ENCODE results near the gene TTLL3.

TTLL3 gene

DNA sequence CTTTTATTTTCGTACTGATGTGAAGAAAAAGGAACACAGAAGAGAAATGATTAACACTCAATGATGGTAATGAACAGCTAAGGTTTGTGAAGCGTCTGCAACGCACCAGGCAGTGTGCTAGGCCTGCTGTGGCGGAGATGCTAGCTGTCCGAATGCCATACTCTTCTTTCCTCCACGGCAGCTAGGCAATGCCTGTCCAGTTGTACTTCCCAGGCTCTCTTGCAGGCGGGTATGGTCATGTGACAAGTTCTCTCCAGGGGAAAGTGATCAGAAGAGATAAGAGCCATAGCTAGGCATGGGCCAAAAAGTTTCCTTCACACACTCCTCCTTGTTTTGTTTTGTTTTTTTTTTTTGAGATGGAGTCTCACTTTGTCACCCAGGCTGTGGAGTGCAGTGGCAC lies 24.5 kb upstream of the TTLL3 start:
- no peak for DNase-seq
- Histone ChIP-seq H3K4me2 (ENCODE audit: low read length, poor library complexity, severe bottlenecking) (no peak overlapping the region), H3K4me1 (ENCODE audit: control insufficient read depth, insufficient read depth, low read depth, low read length) (no peaks in the 10 kb centered on the region), H3K27ac (ENCODE audit: low read length, poor library complexity, severe bottlenecking) (no peak overlapping the region), H3K9ac (ENCODE audit: low read length) (no peak overlapping the region), H3K27me3 (ENCODE audit: control insufficient read depth in 1 of 2, insufficient read depth in 1 of 2, low read length in 2 of 2) (no peaks in the 10 kb centered on the region), H2BK5ac (ENCODE audit: low read depth, low read length, poor library complexity, severe bottlenecking) (no peak overlapping the region), H3K9me3 (ENCODE audit: control insufficient read depth, low read length) (no peaks in the 10 kb centered on the region), H2AFZ (ENCODE audit: low read depth, low read length) (no peak overlapping the region), H2BK12ac (ENCODE audit: low read length in 2 of 2) (no peak overlapping the region), H2AK5ac (ENCODE audit: low read length, severe bottlenecking) (no peak overlapping the region), H3K79me1 (replicated peaks; ENCODE audit: low read length, poor library complexity, severe bottlenecking) (peaks cover 19% of the 10 kb centered on the region), H2BK120ac (ENCODE audit: low read depth, low read length) (no peak overlapping the region), H4K8ac (ENCODE audit: low read length) (no peak overlapping the region), H3K4me3 (ENCODE audit: insufficient read depth in 1 of 2, low read depth in 1 of 2, low read length in 2 of 2) (no peak overlapping the region), H3K4ac (ENCODE audit: low read depth in 1 of 2, low read length in 2 of 2) (no peak overlapping the region), H3K23ac (ENCODE audit: low read length in 2 of 2) (no peak overlapping the region), H3K14ac (ENCODE audit: low read length in 2 of 2) (no peak overlapping the region), H3K18ac (ENCODE audit: low read depth in 1 of 2, low read length in 2 of 2) (no peak overlapping the region), H4K91ac (ENCODE audit: low read length) (no peak overlapping the region), H2BK15ac (ENCODE audit: low read depth, poor library complexity, severe bottlenecking) (no peak overlapping the region), H3K36me3 (ENCODE audit: control insufficient read depth in 1 of 2, insufficient read depth in 2 of 2, low read depth in 1 of 2, low read length in 2 of 2) (peaks cover 50 to 84% of the 10 kb centered on the region in 2 experiments)
- 95% methylated on average over 6 of the region's 7 CpGs for WGBS

DNA sequence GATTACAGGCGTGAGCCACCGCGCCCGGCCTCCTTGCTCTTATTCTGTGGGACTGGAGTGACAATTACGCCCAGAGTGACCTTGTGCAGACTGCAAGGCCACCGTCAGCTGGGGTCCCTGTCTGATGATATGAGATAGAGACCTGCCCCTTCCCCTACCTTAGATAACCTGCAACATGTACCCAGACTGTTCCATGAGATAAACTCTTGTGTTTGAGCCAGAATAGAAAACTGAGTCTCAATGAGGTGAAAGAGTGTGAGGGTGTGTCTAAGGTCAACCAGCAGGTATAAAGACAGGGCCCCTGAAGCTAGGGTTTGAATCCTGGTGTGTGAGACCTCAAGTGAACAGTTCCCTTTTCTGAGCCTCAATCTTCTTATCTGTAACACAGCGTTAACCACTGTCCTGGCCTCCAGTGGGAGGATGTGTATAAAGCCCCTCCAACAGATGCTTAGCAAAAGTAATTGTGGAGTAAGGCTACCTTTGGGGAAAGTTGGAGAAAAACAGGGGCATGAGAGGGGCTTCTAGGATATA lies 23.8 kb upstream of the TTLL3 start:
- Histone ChIP-seq H4K8ac (ENCODE audit: low read length) (no peak overlapping the region), H2BK15ac (ENCODE audit: low read depth, poor library complexity, severe bottlenecking) (no peak overlapping the region), H2BK5ac (ENCODE audit: low read depth, low read length, poor library complexity, severe bottlenecking) (no peak overlapping the region), H3K14ac (ENCODE audit: low read length in 2 of 2) (no peak overlapping the region), H3K18ac (ENCODE audit: low read depth in 1 of 2, low read length in 2 of 2) (no peak overlapping the region), H3K27me3 (ENCODE audit: control insufficient read depth in 1 of 2, insufficient read depth in 1 of 2, low read length in 2 of 2) (no peaks in the 10 kb centered on the region), H3K4me2 (ENCODE audit: low read length, poor library complexity, severe bottlenecking) (no peak overlapping the region), H3K27ac (ENCODE audit: low read length, poor library complexity, severe bottlenecking) (no peak overlapping the region), H2BK12ac (ENCODE audit: low read length in 2 of 2) (no peak overlapping the region), H4K91ac (ENCODE audit: low read length) (no peak overlapping the region), H3K4me3 (ENCODE audit: insufficient read depth in 1 of 2, low read depth in 1 of 2, low read length in 2 of 2) (no peak overlapping the region), H3K9ac (ENCODE audit: low read length) (no peak overlapping the region), H2BK120ac (ENCODE audit: low read depth, low read length) (no peak overlapping the region), H3K9me3 (ENCODE audit: control insufficient read depth, low read length) (no peaks in the 10 kb centered on the region), H3K4me1 (ENCODE audit: control insufficient read depth, insufficient read depth, low read depth, low read length) (peaks cover 3% of the 10 kb centered on the region), H2AFZ (ENCODE audit: low read depth, low read length) (no peak overlapping the region), H3K4ac (ENCODE audit: low read depth in 1 of 2, low read length in 2 of 2) (no peak overlapping the region), H3K36me3 (ENCODE audit: control insufficient read depth in 1 of 2, insufficient read depth in 2 of 2, low read depth in 1 of 2, low read length in 2 of 2) (peaks cover 54 to 82% of the 10 kb centered on the region in 2 experiments), H3K79me1 (replicated peaks; ENCODE audit: low read length, poor library complexity, severe bottlenecking) (peaks cover 25% of the 10 kb centered on the region), H2AK5ac (ENCODE audit: low read length, severe bottlenecking) (no peak overlapping the region), H3K23ac (ENCODE audit: low read length in 2 of 2) (no peak overlapping the region)
- no peak for DNase-seq
- 99% methylated on average over 7 of the region's 7 CpGs for WGBS

GRCh38 chr3:9786825-9787669 lies 23.0 kb upstream of the TTLL3 start:
- Histone ChIP-seq H3K18ac (ENCODE audit: low read depth in 1 of 2, low read length in 2 of 2) (no peak overlapping the region), H2AFZ (ENCODE audit: low read depth, low read length) (no peak overlapping the region), H3K4me2 (ENCODE audit: low read length, poor library complexity, severe bottlenecking) (no peak overlapping the region), H2BK5ac (ENCODE audit: low read depth, low read length, poor library complexity, severe bottlenecking) (no peak overlapping the region), H3K9ac (ENCODE audit: low read length) (no peak overlapping the region), H3K36me3 (ENCODE audit: control insufficient read depth in 1 of 2, insufficient read depth in 2 of 2, low read depth in 1 of 2, low read length in 2 of 2) (peaks cover 47 to 75% of the 10 kb centered on the region in 2 experiments), H3K14ac (ENCODE audit: low read length in 2 of 2) (no peak overlapping the region), H3K9me3 (ENCODE audit: control insufficient read depth, low read length) (no peaks in the 10 kb centered on the region), H3K79me1 (replicated peaks; ENCODE audit: low read length, poor library complexity, severe bottlenecking) (peaks cover 25% of the 10 kb centered on the region), H2BK12ac (ENCODE audit: low read length in 2 of 2) (no peak overlapping the region), H2BK15ac (ENCODE audit: low read depth, poor library complexity, severe bottlenecking) (peak overlapping the region; percentile 41), H4K91ac (ENCODE audit: low read length) (no peak overlapping the region), H2AK5ac (ENCODE audit: low read length, severe bottlenecking) (no peak overlapping the region), H3K23ac (ENCODE audit: low read length in 2 of 2) (no peak overlapping the region), H2BK120ac (ENCODE audit: low read depth, low read length) (no peak overlapping the region), H3K27ac (ENCODE audit: low read length, poor library complexity, severe bottlenecking) (no peak overlapping the region), H3K27me3 (ENCODE audit: control insufficient read depth in 1 of 2, insufficient read depth in 1 of 2, low read length in 2 of 2) (no peaks in the 10 kb centered on the region), H3K4ac (ENCODE audit: low read depth in 1 of 2, low read length in 2 of 2) (no peak overlapping the region), H3K4me1 (ENCODE audit: control insufficient read depth, insufficient read depth, low read depth, low read length) (peaks cover 3% of the 10 kb centered on the region), H3K4me3 (ENCODE audit: insufficient read depth in 1 of 2, low read depth in 1 of 2, low read length in 2 of 2) (no peak overlapping the region), H4K8ac (ENCODE audit: low read length) (no peak overlapping the region)
- WGBS: 88% methylated on average over 11 of the region's 13 CpGs
- no peak for DNase-seq

DNA sequence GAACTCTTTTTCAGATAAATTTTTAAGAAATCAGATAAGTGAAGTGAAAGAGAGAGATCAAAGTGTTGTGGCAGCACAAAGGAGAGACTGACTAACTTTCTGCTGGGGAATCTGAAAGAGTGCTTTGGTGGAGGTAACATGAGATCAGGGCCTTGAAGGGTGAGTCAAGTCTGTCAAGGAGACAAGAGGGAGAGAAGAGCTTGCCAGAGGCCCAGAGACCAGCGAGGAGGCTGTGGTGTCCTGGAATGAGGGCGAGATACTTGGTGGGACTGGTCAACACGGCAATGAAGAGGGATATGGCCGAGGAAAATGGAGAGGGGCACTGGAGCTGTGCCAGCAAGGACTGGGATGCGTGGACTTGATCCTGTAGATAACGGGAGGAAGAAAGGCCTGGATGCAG lies 22.3 kb upstream of the TTLL3 start:
- Histone ChIP-seq H3K9ac (ENCODE audit: low read length) (no peak overlapping the region), H3K23ac (ENCODE audit: low read length in 2 of 2) (no peak overlapping the region)
- DNase-seq: no peak

More for the DNA sequence above, 22.3 kb upstream of the TTLL3 start:
- Histone ChIP-seq H2BK12ac (ENCODE audit: low read length in 2 of 2) (peak overlapping the region in 1 of 2 experiments; percentile 25), H3K14ac (ENCODE audit: low read length in 2 of 2) (no peak overlapping the region), H3K4ac (ENCODE audit: low read depth in 1 of 2, low read length in 2 of 2) (no peak overlapping the region), H4K91ac (ENCODE audit: low read length) (no peak overlapping the region), H3K79me1 (replicated peaks; ENCODE audit: low read length, poor library complexity, severe bottlenecking) (peaks cover 25% of the 10 kb centered on the region), H3K18ac (ENCODE audit: low read depth in 1 of 2, low read length in 2 of 2) (no peak overlapping the region), H3K4me3 (ENCODE audit: insufficient read depth in 1 of 2, low read depth in 1 of 2, low read length in 2 of 2) (no peak overlapping the region), H2BK5ac (ENCODE audit: low read depth, low read length, poor library complexity, severe bottlenecking) (no peak overlapping the region), H3K4me1 (ENCODE audit: control insufficient read depth, insufficient read depth, low read depth, low read length) (peaks cover 3% of the 10 kb centered on the region), H4K8ac (ENCODE audit: low read length) (no peak overlapping the region), H3K9me3 (ENCODE audit: control insufficient read depth, low read length) (no peaks in the 10 kb centered on the region), H3K4me2 (ENCODE audit: low read length, poor library complexity, severe bottlenecking) (no peak overlapping the region), H3K27ac (ENCODE audit: low read length, poor library complexity, severe bottlenecking) (no peak overlapping the region), H3K36me3 (ENCODE audit: control insufficient read depth in 1 of 2, insufficient read depth in 2 of 2, low read depth in 1 of 2, low read length in 2 of 2) (peaks cover 45 to 68% of the 10 kb centered on the region in 2 experiments), H2AFZ (ENCODE audit: low read depth, low read length) (no peak overlapping the region), H2BK120ac (ENCODE audit: low read depth, low read length) (no peak overlapping the region), H3K27me3 (ENCODE audit: control insufficient read depth in 1 of 2, insufficient read depth in 1 of 2, low read length in 2 of 2) (no peaks in the 10 kb centered on the region), H2AK5ac (ENCODE audit: low read length, severe bottlenecking) (no peak overlapping the region), H2BK15ac (ENCODE audit: low read depth, poor library complexity, severe bottlenecking) (no peak overlapping the region)
- 96% methylated on average over 6 of the region's 6 CpGs for WGBS
